HEK293 (cell line): ENCODE measurements around the gene ABI3.
A peak's percentile ranks its signal among the peaks of the same experiment; 100 is the strongest.

Source experiments
- FEZF1 ChIP-seq: fragments of 450-650 bp; formaldehyde crosslinking; IDR thresholded peaks from 2 replicates; pipeline ENCODE4 v1.5.1; 2016; ENCODE audit warnings: missing biosample characterization, missing genetic modification characterization
- OVOL3 ChIP-seq: fragments of 450-650 bp; formaldehyde crosslinking; IDR thresholded peaks from 2 replicates; pipeline ENCODE4 v1.5.1; 2016; ENCODE audit warnings: missing biosample characterization, missing genetic modification characterization
- REST ChIP-seq: fragments of 450-650 bp; formaldehyde crosslinking; IDR thresholded peaks from 2 replicates; pipeline ENCODE4 v1.5.1; 2016; ENCODE audit warnings: missing biosample characterization, missing genetic modification characterization
- YY1 ChIP-seq: fragments of 450-650 bp; formaldehyde crosslinking; IDR thresholded peaks from 2 replicates; pipeline ENCODE4 v1.5.1; 2018; ENCODE audit warnings: missing biosample characterization, missing genetic modification characterization
- ZBTB10 ChIP-seq: fragments of 450-650 bp; formaldehyde crosslinking; IDR thresholded peaks from 2 replicates; pipeline ENCODE4 v1.5.1; 2016; ENCODE audit warnings: missing biosample characterization, missing genetic modification characterization
- ZNF114 ChIP-seq: fragments of 450-650 bp; formaldehyde crosslinking; IDR thresholded peaks from 2 replicates; pipeline ENCODE4 v1.5.0; 2017; ENCODE audit warnings: missing biosample characterization, missing genetic modification characterization
- ZNF138 ChIP-seq: fragments of 450-650 bp; formaldehyde crosslinking; IDR thresholded peaks from 2 replicates; pipeline ENCODE4 v1.5.1; 2016; ENCODE audit warnings: missing biosample characterization, missing genetic modification characterization, borderline replicate concordance
- ZNF16 ChIP-seq: fragments of 450-650 bp; formaldehyde crosslinking; IDR thresholded peaks from 2 replicates; pipeline ENCODE4 v1.5.1; 2016; ENCODE audit warnings: low read depth, missing biosample characterization, missing genetic modification characterization
- ZNF18 ChIP-seq: fragments of 450-650 bp; formaldehyde crosslinking; IDR thresholded peaks from 2 replicates; pipeline ENCODE4 v1.5.1; 2016; ENCODE audit warnings: missing biosample characterization, missing genetic modification characterization
- ZNF214 ChIP-seq: fragments of 450-650 bp; formaldehyde crosslinking; IDR thresholded peaks from 2 replicates; pipeline ENCODE4 v1.5.1; 2017; ENCODE audit warnings: missing biosample characterization, mild to moderate bottlenecking, missing genetic modification characterization, borderline replicate concordance
- ZNF266 ChIP-seq: fragments of 450-650 bp; formaldehyde crosslinking; IDR thresholded peaks from 2 replicates; pipeline ENCODE4 v1.5.1; 2016; ENCODE audit warnings: missing biosample characterization, missing genetic modification characterization, low read depth
- ZNF350 ChIP-seq: fragments of 450-650 bp; formaldehyde crosslinking; IDR thresholded peaks from 2 replicates; pipeline ENCODE4 v1.5.0; 2017; ENCODE audit warnings: missing biosample characterization, mild to moderate bottlenecking, missing genetic modification characterization
- ZNF37A ChIP-seq: fragments of 450-650 bp; IDR thresholded peaks from 2 replicates; pipeline ENCODE4 v1.5.1; 2018; ENCODE audit warnings: missing biosample characterization, missing genetic modification characterization
- ZNF394 ChIP-seq: fragments of 450-650 bp; formaldehyde crosslinking; IDR thresholded peaks from 2 replicates; pipeline ENCODE4 v1.5.1; 2016; ENCODE audit warnings: missing biosample characterization, missing genetic modification characterization, mild to moderate bottlenecking, moderate library complexity, borderline replicate concordance
- ZNF488 ChIP-seq: fragments of 450-650 bp; formaldehyde crosslinking; IDR thresholded peaks from 2 replicates; pipeline ENCODE4 v1.5.1; 2016; ENCODE audit warnings: missing biosample characterization, missing genetic modification characterization
- ZNF530 ChIP-seq: fragments of 450-650 bp; formaldehyde crosslinking; IDR thresholded peaks from 2 replicates; pipeline ENCODE4 v1.5.1; 2016; ENCODE audit warnings: low read depth, missing biosample characterization, missing genetic modification characterization
- ZNF600 ChIP-seq: fragments of 450-650 bp; formaldehyde crosslinking; IDR thresholded peaks from 2 replicates; pipeline ENCODE4 v1.5.1; 2016; ENCODE audit warnings: missing biosample characterization, missing genetic modification characterization
- ZNF621 ChIP-seq: fragments of 450-650 bp; formaldehyde crosslinking; IDR thresholded peaks from 2 replicates; pipeline ENCODE4 v1.5.1; 2017; ENCODE audit warnings: missing biosample characterization, missing genetic modification characterization
- ZNF626 ChIP-seq: fragments of 450-650 bp; sonication (Bioruptor Pico); formaldehyde crosslinking; IDR thresholded peaks from 2 replicates; pipeline ENCODE4 v1.5.1; 2018; ENCODE audit warnings: missing biosample characterization, missing genetic modification characterization, inconsistent platforms
- ZNF692 ChIP-seq: fragments of 450-650 bp; formaldehyde crosslinking; IDR thresholded peaks from 2 replicates; pipeline ENCODE4 v1.5.1; 2016; ENCODE audit warnings: missing biosample characterization, missing genetic modification characterization
- ZNF768 ChIP-seq: fragments of 450-650 bp; formaldehyde crosslinking; IDR thresholded peaks from 2 replicates; pipeline ENCODE4 v1.5.1; 2018; ENCODE audit warnings: missing biosample characterization, mild to moderate bottlenecking, missing genetic modification characterization
- ZNF776 ChIP-seq: fragments of 450-650 bp; formaldehyde crosslinking; IDR thresholded peaks from 2 replicates; pipeline ENCODE4 v1.5.0; 2017; ENCODE audit warnings: missing biosample characterization, missing genetic modification characterization, borderline replicate concordance
- ZNF837 ChIP-seq: fragments of 450-650 bp; formaldehyde crosslinking; IDR thresholded peaks from 2 replicates; pipeline ENCODE4 v1.5.1; 2016; ENCODE audit warnings: missing biosample characterization, missing genetic modification characterization
- ZSCAN4 ChIP-seq: fragments of 450-650 bp; formaldehyde crosslinking; IDR thresholded peaks from 2 replicates; pipeline ENCODE4 v1.5.1; 2017; ENCODE audit warnings: missing biosample characterization, missing genetic modification characterization
- ZXDB ChIP-seq: fragments of 450-650 bp; formaldehyde crosslinking; IDR thresholded peaks from 2 replicates; pipeline ENCODE4 v1.5.1; 2016; ENCODE audit warnings: missing biosample characterization, missing genetic modification characterization

ABI3 gene

GRCh38 chr17:49223517-49224197 lies 13.2 kb downstream of the ABI3 start (continued):
- TF ChIP-seq ZNF626 (tag by site-specific recombination) (no peak), ZNF776 (no peak), ZNF394 (tag by site-specific recombination) (no peak), ZNF837 (tag by site-specific recombination) (no peak), REST (tag by site-specific recombination) (no peak), ZNF138 (no peak), ZNF214 (tag by site-specific recombination) (no peak), ZNF768 (no peak), ZNF16 (tag by site-specific recombination) (no peak), ZSCAN4 (tag by site-specific recombination) (no peak), ZNF114 (no peak), FEZF1 (tag by site-specific recombination) (no peak), ZNF18 (no peak), ZNF266 (no peak), ZNF530 (tag by site-specific recombination) (no peak), ZNF37A (tag by site-specific recombination) (no peak), OVOL3 (tag by site-specific recombination) (no peak), ZBTB10 (tag by site-specific recombination) (peak; percentile 80), YY1 (no peak), ZNF488 (tag by site-specific recombination) (no peak), ZNF621 (no peak), ZNF600 (tag by site-specific recombination) (no peak), ZXDB (tag by site-specific recombination) (no peak), ZNF350 (tag by site-specific recombination) (no peak), ZNF692 (tag by site-specific recombination) (no peak)
